HAP-1 (cell line): ENCODE results near the gene CISD3.

Source experiments
- DNase-seq, 2 experiments: peaks; one replicate each; pipeline ENCODE4 v3.0.0-alpha.2; 2016 to 2020; ENCODE audit warnings: low spot score in 2 of 2
- H3K27me3 ChIP-seq: fragments of 250-450 bp; sonication (Bioruptor Pico); 2 replicates; pipeline ENCODE4 v1.5.1; 2020; ENCODE audit warnings: low read depth, mild to moderate bottlenecking, moderate library complexity
- H3K36me3 ChIP-seq: fragments of 250-450 bp; sonication (Bioruptor Pico); replicated peaks from 2 replicates; pipeline ENCODE4 v1.5.1; 2020; ENCODE audit warnings: mild to moderate bottlenecking
- H3K4me1 ChIP-seq: fragments of 250-450 bp; sonication (Bioruptor Pico); 2 replicates; pipeline ENCODE4 v1.5.1; 2020; ENCODE audit warnings: mild to moderate bottlenecking
- H3K4me3 ChIP-seq: fragments of 250-450 bp; sonication (Bioruptor Pico); 2 replicates; pipeline ENCODE4 v1.5.1; 2020; ENCODE audit warnings: mild to moderate bottlenecking, moderate library complexity
- H3K9me3 ChIP-seq: fragments of 250-450 bp; sonication (Bioruptor Pico); 2 replicates; pipeline ENCODE4 v1.5.1; 2020; ENCODE audit warnings: mild to moderate bottlenecking, moderate library complexity
- in situ Hi-C: fragments of 300-500 bp; cut with MboI; formaldehyde crosslinking; loops from 3 replicates; pipeline ENCODE4 v1.14.3; 2020; ENCODE audit warnings: low sequenced_read_pairs, inconsistent platforms, mixed read lengths

Gene CISD3

GRCh38 chr17:38748892-38749222 lies 18.7 kb downstream of the CISD3 start:
- in situ Hi-C loops = no loop called here
- H3K4me1 ChIP-seq = peaks cover 25% of the 10 kb centered on the region
- peak overlapping the region; percentile 36 for H3K4me3 ChIP-seq
- no peaks in the 10 kb centered on the region for H3K9me3 ChIP-seq
- H3K27me3 ChIP-seq = no peaks in the 10 kb centered on the region
- H3K36me3 ChIP-seq = peaks cover 14% of the 10 kb centered on the region
- no peak for DNase-seq

GRCh38 chr17:38749223-38750043 lies 19.3 kb downstream of the CISD3 start:
- H3K9me3 ChIP-seq = no peaks in the 10 kb centered on the region
- in situ Hi-C loops = no loop called here
- peaks cover 18% of the 10 kb centered on the region for H3K36me3 ChIP-seq
- no peak for DNase-seq
- H3K27me3 ChIP-seq = no peaks in the 10 kb centered on the region
- H3K4me1 ChIP-seq = peaks cover 25% of the 10 kb centered on the region
- no peak overlapping the region for H3K4me3 ChIP-seq

- H3K4me3 ChIP-seq = no peak overlapping the region
- H3K4me1 ChIP-seq = peaks cover 25% of the 10 kb centered on the region
Observed at GRCh38 chr17:38750044-38750311, 19.8 kb downstream of the CISD3 start.

GRCh38 chr17:38750312-38751121 lies 20.4 kb downstream of the CISD3 start:
- peaks cover 24% of the 10 kb centered on the region for H3K4me1 ChIP-seq
- DNase-seq = no peak
- H3K27me3 ChIP-seq = no peaks in the 10 kb centered on the region
- H3K9me3 ChIP-seq = no peaks in the 10 kb centered on the region
- H3K4me3 ChIP-seq = peak overlapping the region; percentile 65
- H3K36me3 ChIP-seq = peaks cover 20% of the 10 kb centered on the region
- in situ Hi-C loops = no loop called here

More at GRCh38 chr17:38750044-38750311, 19.8 kb downstream of the CISD3 start:
- in situ Hi-C loops = no loop called here
- DNase-seq = no peak
- Histone ChIP-seq H3K36me3 (peaks cover 18% of the 10 kb centered on the region), H3K9me3 (no peaks in the 10 kb centered on the region), H3K27me3 (no peaks in the 10 kb centered on the region)

GRCh38 chr17:38751144-38751807 lies 21.1 kb downstream of the CISD3 start:
- peaks cover 19% of the 10 kb centered on the region for H3K4me1 ChIP-seq
- in situ Hi-C loops = no loop called here
- no peaks in the 10 kb centered on the region for H3K27me3 ChIP-seq
- H3K36me3 ChIP-seq = peaks cover 27% of the 10 kb centered on the region
- H3K9me3 ChIP-seq = no peaks in the 10 kb centered on the region
- DNase-seq = peak; percentile 67 to 77
- H3K4me3 ChIP-seq = peak overlapping the region; percentile 65

- no peaks in the 10 kb centered on the region for H3K9me3 ChIP-seq
- no peaks in the 10 kb centered on the region for H3K27me3 ChIP-seq
- H3K4me3 ChIP-seq = peak overlapping the region; percentile 65
- DNase-seq = peak; percentile 74 to 89
- in situ Hi-C loops = no loop called here
- H3K36me3 ChIP-seq = peaks cover 31% of the 10 kb centered on the region
- H3K4me1 ChIP-seq = peaks cover 16% of the 10 kb centered on the region
Observed at GRCh38 chr17:38751808-38752307, 21.7 kb downstream of the CISD3 start.

- DNase-seq = peak; percentile 99 to 100
- no peaks in the 10 kb centered on the region for H3K9me3 ChIP-seq
- in situ Hi-C loops = no loop called here
- H3K27me3 ChIP-seq = no peaks in the 10 kb centered on the region
- H3K4me1 ChIP-seq = peaks cover 16% of the 10 kb centered on the region
- peaks cover 36% of the 10 kb centered on the region for H3K36me3 ChIP-seq
- peak within 1 kb of the TSS; percentile 65 for H3K4me3 ChIP-seq
Observed at GRCh38 chr17:38752308-38753070, 22.3 kb downstream of the CISD3 start, which contains the start of gene PSMB3. PSMB3 (plus strand) TSS chr17:38752741; CDS start chr17:38752827, 86 bp downstream.

- H3K4me1 ChIP-seq = peaks cover 16% of the 10 kb centered on the region
- H3K9me3 ChIP-seq = no peaks in the 10 kb centered on the region
Observed at GRCh38 chr17:38753071-38753506, 22.9 kb downstream of the CISD3 start.

GRCh38 chr17:38761612-38762011 lies 31.5 kb downstream of the CISD3 start:
- Histone ChIP-seq H3K36me3 (peaks cover 85% of the 10 kb centered on the region), H3K27me3 (no peaks in the 10 kb centered on the region), H3K9me3 (no peaks in the 10 kb centered on the region), H3K4me1 (no peaks in the 10 kb centered on the region), H3K4me3 (no peak overlapping the region)
- peak in 1 of 2 experiments; percentile 53 for DNase-seq
- in situ Hi-C loops = no loop called here

More at GRCh38 chr17:38753071-38753506, 22.9 kb downstream of the CISD3 start:
- no peak for DNase-seq
- Histone ChIP-seq H3K27me3 (no peaks in the 10 kb centered on the region), H3K36me3 (peaks cover 39% of the 10 kb centered on the region), H3K4me3 (peak overlapping the region; percentile 65)
- in situ Hi-C loops = no loop called here

- Histone ChIP-seq H3K27me3 (no peaks in the 10 kb centered on the region), H3K4me3 (no peak overlapping the region), H3K4me1 (no peaks in the 10 kb centered on the region), H3K9me3 (no peaks in the 10 kb centered on the region), H3K36me3 (peaks cover 86% of the 10 kb centered on the region)
- no peak for DNase-seq
- in situ Hi-C loops = no loop called here
Observed at GRCh38 chr17:38762231-38762630, 32.1 kb downstream of the CISD3 start.

GRCh38 chr17:38766341-38766740 lies 36.2 kb downstream of the CISD3 start:
- Histone ChIP-seq H3K36me3 (peaks cover 61% of the 10 kb centered on the region), H3K4me1 (no peaks in the 10 kb centered on the region), H3K9me3 (no peaks in the 10 kb centered on the region), H3K27me3 (no peaks in the 10 kb centered on the region), H3K4me3 (no peak overlapping the region)
- in situ Hi-C loops = no loop called here
- no peak for DNase-seq

GRCh38 chr17:38768417-38768816 lies 38.3 kb downstream of the CISD3 start:
- peaks cover 64% of the 10 kb centered on the region for H3K36me3 ChIP-seq
- no peaks in the 10 kb centered on the region for H3K9me3 ChIP-seq
- DNase-seq = no peak
- no peaks in the 10 kb centered on the region for H3K27me3 ChIP-seq
- in situ Hi-C loops = no loop called here
- no peaks in the 10 kb centered on the region for H3K4me1 ChIP-seq
- no peak overlapping the region for H3K4me3 ChIP-seq

GRCh38 chr17:38773258-38773657 lies 43.1 kb downstream of the CISD3 start:
- no peaks in the 10 kb centered on the region for H3K9me3 ChIP-seq
- H3K27me3 ChIP-seq = no peaks in the 10 kb centered on the region
- peaks cover 73% of the 10 kb centered on the region for H3K36me3 ChIP-seq
- in situ Hi-C loops = no loop called here
- no peak for DNase-seq
- no peak overlapping the region for H3K4me3 ChIP-seq
- no peaks in the 10 kb centered on the region for H3K4me1 ChIP-seq
